ENCODE data around the gene FGFBP2.

DNA sequence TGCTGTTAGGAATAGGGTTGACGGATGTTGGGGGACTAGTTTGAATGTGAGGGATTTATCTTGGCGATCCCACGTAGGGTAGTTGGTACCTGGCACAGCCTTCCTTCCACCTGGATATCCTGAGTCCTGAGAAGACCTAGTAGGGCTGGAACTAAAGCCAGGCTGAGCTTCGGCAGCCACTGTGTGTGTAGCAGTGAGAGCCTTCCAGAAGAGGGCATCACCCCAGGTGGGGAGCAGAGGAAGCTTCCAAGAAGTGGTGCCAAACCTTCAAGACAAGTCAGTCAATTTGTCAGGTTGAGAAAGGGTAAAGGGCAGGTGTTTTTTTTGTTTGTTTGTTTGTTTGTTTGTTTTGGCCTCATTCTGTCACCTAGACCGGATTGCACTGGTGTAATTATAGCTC lies 1.2 kb upstream of the FGFBP2 start:
- TF ChIP-seq, protein P1, sequence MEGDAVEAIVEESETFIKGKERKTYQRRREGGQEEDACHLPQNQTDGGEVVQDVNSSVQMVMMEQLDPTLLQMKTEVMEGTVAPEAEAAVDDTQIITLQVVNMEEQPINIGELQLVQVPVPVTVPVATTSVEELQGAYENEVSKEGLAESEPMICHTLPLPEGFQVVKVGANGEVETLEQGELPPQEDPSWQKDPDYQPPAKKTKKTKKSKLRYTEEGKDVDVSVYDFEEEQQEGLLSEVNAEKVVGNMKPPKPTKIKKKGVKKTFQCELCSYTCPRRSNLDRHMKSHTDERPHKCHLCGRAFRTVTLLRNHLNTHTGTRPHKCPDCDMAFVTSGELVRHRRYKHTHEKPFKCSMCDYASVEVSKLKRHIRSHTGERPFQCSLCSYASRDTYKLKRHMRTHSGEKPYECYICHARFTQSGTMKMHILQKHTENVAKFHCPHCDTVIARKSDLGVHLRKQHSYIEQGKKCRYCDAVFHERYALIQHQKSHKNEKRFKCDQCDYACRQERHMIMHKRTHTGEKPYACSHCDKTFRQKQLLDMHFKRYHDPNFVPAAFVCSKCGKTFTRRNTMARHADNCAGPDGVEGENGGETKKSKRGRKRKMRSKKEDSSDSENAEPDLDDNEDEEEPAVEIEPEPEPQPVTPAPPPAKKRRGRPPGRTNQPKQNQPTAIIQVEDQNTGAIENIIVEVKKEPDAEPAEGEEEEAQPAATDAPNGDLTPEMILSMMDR (conservative IDR thresholded peaks at IDR 0.05): no peak
- TF ChIP-seq EZH2 (IDR thresholded peaks at IDR 0.05; ENCODE audit: low read depth): no peak

Data from PC-9 (cell line).